ENCODE measurements around the gene FHIT.

FHIT gene

GRCh38 chr3:60024400-60024799 lies 1226.9 kb downstream of the FHIT start:
- DNase-seq (ENCODE audit: low read depth): no peak
- TF ChIP-seq CTCF (IDR thresholded peaks at IDR 0.05; ENCODE audit: low read depth, low read length, missing control alignments): no peak
- no peak overlapping the region for H3K4me3 ChIP-seq (ENCODE audit: low read depth, low read length)

- DNase-seq (ENCODE audit: low read depth): no peak
- no peak for TF ChIP-seq CTCF (IDR thresholded peaks at IDR 0.05; ENCODE audit: low read depth, low read length, missing control alignments)
- no peak overlapping the region for H3K4me3 ChIP-seq (ENCODE audit: low read depth, low read length)
Observed at GRCh38 chr3:60023189-60023588, 1228.1 kb downstream of the FHIT start.

- no peak overlapping the region for H3K4me3 ChIP-seq (ENCODE audit: low read depth, low read length)
- peak; percentile 51 for DNase-seq (ENCODE audit: low read depth)
- no peak for TF ChIP-seq CTCF (IDR thresholded peaks at IDR 0.05; ENCODE audit: low read depth, low read length, missing control alignments)
Observed at GRCh38 chr3:60017631-60018030, 1233.6 kb downstream of the FHIT start.

GRCh38 chr3:60015032-60015705 lies 1236.1 kb downstream of the FHIT start:
- H3K4me3 ChIP-seq (ENCODE audit: low read depth, low read length): no peak overlapping the region
- no peak for TF ChIP-seq CTCF (IDR thresholded peaks at IDR 0.05; ENCODE audit: low read depth, low read length, missing control alignments)
- no peak for DNase-seq (ENCODE audit: low read depth)

- no peak for TF ChIP-seq CTCF (IDR thresholded peaks at IDR 0.05; ENCODE audit: low read depth, low read length, missing control alignments)
- no peak overlapping the region for H3K4me3 ChIP-seq (ENCODE audit: low read depth, low read length)
- no peak for DNase-seq (ENCODE audit: low read depth)
Observed at GRCh38 chr3:60013241-60013640, 1238.0 kb downstream of the FHIT start.

- no peak for TF ChIP-seq CTCF (IDR thresholded peaks at IDR 0.05; ENCODE audit: low read depth, low read length, missing control alignments)
- no peak for DNase-seq (ENCODE audit: low read depth)
- no peak overlapping the region for H3K4me3 ChIP-seq (ENCODE audit: low read depth, low read length)
Observed at GRCh38 chr3:60011218-60011617, 1240.0 kb downstream of the FHIT start.

GRCh38 chr3:60010781-60011180 lies 1240.5 kb downstream of the FHIT start:
- TF ChIP-seq CTCF (IDR thresholded peaks at IDR 0.05; ENCODE audit: low read depth, low read length, missing control alignments): no peak
- no peak overlapping the region for H3K4me3 ChIP-seq (ENCODE audit: low read depth, low read length)
- peak; percentile 82 for DNase-seq (ENCODE audit: low read depth)
